Measurements from ENCODE around the gene ZCCHC7. TPM values are rescaled to one million over a fixed set of nuclear protein-coding genes. Genes with fewer than 3 reads are reported as not detected.

ZCCHC7 gene
- total and polyA plus RNA-seq, 10 of the 15 experiments (the other 5 are each of a cell fraction or from before 2014, with no cell fraction given) = 42.9 to 178 (median 53.3) TPM

- TF ChIP-seq, protein P1, sequence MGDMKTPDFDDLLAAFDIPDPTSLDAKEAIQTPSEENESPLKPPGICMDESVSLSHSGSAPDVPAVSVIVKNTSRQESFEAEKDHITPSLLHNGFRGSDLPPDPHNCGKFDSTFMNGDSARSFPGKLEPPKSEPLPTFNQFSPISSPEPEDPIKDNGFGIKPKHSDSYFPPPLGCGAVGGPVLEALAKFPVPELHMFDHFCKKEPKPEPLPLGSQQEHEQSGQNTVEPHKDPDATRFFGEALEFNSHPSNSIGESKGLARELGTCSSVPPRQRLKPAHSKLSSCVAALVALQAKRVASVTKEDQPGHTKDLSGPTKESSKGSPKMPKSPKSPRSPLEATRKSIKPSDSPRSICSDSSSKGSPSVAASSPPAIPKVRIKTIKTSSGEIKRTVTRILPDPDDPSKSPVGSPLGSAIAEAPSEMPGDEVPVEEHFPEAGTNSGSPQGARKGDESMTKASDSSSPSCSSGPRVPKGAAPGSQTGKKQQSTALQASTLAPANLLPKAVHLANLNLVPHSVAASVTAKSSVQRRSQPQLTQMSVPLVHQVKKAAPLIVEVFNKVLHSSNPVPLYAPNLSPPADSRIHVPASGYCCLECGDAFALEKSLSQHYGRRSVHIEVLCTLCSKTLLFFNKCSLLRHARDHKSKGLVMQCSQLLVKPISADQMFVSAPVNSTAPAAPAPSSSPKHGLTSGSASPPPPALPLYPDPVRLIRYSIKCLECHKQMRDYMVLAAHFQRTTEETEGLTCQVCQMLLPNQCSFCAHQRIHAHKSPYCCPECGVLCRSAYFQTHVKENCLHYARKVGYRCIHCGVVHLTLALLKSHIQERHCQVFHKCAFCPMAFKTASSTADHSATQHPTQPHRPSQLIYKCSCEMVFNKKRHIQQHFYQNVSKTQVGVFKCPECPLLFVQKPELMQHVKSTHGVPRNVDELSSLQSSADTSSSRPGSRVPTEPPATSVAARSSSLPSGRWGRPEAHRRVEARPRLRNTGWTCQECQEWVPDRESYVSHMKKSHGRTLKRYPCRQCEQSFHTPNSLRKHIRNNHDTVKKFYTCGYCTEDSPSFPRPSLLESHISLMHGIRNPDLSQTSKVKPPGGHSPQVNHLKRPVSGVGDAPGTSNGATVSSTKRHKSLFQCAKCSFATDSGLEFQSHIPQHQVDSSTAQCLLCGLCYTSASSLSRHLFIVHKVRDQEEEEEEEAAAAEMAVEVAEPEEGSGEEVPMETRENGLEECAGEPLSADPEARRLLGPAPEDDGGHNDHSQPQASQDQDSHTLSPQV (IDR thresholded peaks at IDR 0.05) = peak; percentile 19; the same call in 1 of the 2 replicates
- no peak; the same call in 1 of the 2 replicates for TF ChIP-seq STAT1 (conservative IDR thresholded peaks at IDR 0.05)
- peak; percentile 25 for TF ChIP-seq YY1 (IDR thresholded peaks at IDR 0.05; ENCODE audit: low read depth, low read length)
- TF ChIP-seq CHD1 (IDR thresholded peaks at IDR 0.05; ENCODE audit: low read depth, low read length) = no peak
- TF ChIP-seq POLR2A (IDR thresholded peaks at IDR 0.05; ENCODE audit: low read depth, low read length) = peak; percentile 88
- peak; percentile 92 for TF ChIP-seq SKIL (IDR thresholded peaks at IDR 0.05; ENCODE audit: low read depth, poor library complexity, severe bottlenecking)
- no peak for TF ChIP-seq CBX5 (IDR thresholded peaks at IDR 0.05; ENCODE audit: low read depth)
- TF ChIP-seq ELK1 (IDR thresholded peaks at IDR 0.05; ENCODE audit: low read depth, low read length) = no peak
- no peak for TF ChIP-seq CHD4 (IDR thresholded peaks at IDR 0.05)
- no peak for TF ChIP-seq REST (IDR thresholded peaks at IDR 0.05; ENCODE audit: low read depth, low read length)
- TF ChIP-seq, protein P2, sequence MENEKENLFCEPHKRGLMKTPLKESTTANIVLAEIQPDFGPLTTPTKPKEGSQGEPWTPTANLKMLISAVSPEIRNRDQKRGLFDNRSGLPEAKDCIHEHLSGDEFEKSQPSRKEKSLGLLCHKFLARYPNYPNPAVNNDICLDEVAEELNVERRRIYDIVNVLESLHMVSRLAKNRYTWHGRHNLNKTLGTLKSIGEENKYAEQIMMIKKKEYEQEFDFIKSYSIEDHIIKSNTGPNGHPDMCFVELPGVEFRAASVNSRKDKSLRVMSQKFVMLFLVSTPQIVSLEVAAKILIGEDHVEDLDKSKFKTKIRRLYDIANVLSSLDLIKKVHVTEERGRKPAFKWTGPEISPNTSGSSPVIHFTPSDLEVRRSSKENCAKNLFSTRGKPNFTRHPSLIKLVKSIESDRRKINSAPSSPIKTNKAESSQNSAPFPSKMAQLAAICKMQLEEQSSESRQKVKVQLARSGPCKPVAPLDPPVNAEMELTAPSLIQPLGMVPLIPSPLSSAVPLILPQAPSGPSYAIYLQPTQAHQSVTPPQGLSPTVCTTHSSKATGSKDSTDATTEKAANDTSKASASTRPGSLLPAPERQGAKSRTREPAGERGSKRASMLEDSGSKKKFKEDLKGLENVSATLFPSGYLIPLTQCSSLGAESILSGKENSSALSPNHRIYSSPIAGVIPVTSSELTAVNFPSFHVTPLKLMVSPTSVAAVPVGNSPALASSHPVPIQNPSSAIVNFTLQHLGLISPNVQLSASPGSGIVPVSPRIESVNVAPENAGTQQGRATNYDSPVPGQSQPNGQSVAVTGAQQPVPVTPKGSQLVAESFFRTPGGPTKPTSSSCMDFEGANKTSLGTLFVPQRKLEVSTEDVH (IDR thresholded peaks at IDR 0.05; ENCODE audit: low read depth, partially characterized antibody) = no peak
- TF ChIP-seq BHLHE40 (IDR thresholded peaks at IDR 0.05; ENCODE audit: borderline replicate concordance in 1 of 2, low read depth in 2 of 2, low read length in 1 of 2) = peak; percentile 82 to 84
- no peak for TF ChIP-seq KDM1A (IDR thresholded peaks at IDR 0.05; ENCODE audit: borderline replicate concordance)
- TF ChIP-seq EZH2 (IDR thresholded peaks at IDR 0.05; ENCODE audit: borderline replicate concordance, control insufficient read depth, low read depth, low read length) = no peak
- peak in 1 of 2 experiments; percentile 37; a peak in 1 of 3 replicates for TF ChIP-seq EGR1 (IDR thresholded peaks at IDR 0.05; ENCODE audit: borderline replicate concordance in 1 of 2, low read depth in 2 of 2, low read length in 2 of 2)
Observed at GRCh38 chr9:37370968-37371563, 250.7 kb downstream of the ZCCHC7 start (continued).

Measured in GM12878 (cell line).